B cell (primary cell): Measurements from ENCODE around the gene HDAC1.

Source experiments
- EZH2 ChIP-seq: IDR thresholded peaks from 2 replicates; pipeline ENCODE4 v1.6.1; 2012; ENCODE audit warnings: borderline replicate concordance, low read depth, mild to moderate bottlenecking, moderate library complexity, low read length; ENCODE audit not compliant: insufficient read depth, poor library complexity, severe bottlenecking
- TF ChIP-seq, protein P1 (sequence below): fragments of 200-600 bp; IDR thresholded peaks from one replicate; pipeline ENCODE4 v1.8.0; 2022; ENCODE audit warnings: antibody characterized with exemption, mild to moderate bottlenecking

DNA sequence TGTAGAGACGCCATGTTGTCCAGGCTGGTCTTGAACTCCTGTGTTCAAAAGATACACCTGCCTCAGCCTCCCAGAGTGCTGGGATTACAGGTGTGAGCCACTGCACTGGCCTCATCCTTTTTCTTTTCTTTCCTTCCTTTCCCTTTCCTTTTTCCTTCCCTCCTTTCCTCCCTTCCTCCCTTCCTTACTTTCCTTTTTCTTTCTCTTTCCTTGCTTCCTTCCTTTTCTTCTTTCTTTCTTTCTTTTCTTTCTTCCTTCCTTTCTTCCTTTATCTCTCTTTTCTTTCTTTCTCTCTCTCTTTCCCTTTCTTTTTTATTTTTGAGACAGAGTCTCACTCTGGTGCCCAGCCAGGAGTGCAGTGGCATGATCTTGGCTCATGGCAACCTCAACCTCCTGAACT, 64.6 kb downstream of the HDAC1 start:
- TF ChIP-seq, protein P1, sequence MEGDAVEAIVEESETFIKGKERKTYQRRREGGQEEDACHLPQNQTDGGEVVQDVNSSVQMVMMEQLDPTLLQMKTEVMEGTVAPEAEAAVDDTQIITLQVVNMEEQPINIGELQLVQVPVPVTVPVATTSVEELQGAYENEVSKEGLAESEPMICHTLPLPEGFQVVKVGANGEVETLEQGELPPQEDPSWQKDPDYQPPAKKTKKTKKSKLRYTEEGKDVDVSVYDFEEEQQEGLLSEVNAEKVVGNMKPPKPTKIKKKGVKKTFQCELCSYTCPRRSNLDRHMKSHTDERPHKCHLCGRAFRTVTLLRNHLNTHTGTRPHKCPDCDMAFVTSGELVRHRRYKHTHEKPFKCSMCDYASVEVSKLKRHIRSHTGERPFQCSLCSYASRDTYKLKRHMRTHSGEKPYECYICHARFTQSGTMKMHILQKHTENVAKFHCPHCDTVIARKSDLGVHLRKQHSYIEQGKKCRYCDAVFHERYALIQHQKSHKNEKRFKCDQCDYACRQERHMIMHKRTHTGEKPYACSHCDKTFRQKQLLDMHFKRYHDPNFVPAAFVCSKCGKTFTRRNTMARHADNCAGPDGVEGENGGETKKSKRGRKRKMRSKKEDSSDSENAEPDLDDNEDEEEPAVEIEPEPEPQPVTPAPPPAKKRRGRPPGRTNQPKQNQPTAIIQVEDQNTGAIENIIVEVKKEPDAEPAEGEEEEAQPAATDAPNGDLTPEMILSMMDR, result no peak
- no peak for TF ChIP-seq EZH2
